ENCODE results near the gene HSPA1A. TPM values are rescaled to one million over a fixed set of nuclear protein-coding genes. Genes with fewer than 3 reads are reported as not detected.

HSPA1A gene
- total and polyA plus RNA-seq, 9 of the 15 experiments (the other 6 are each of a cell fraction or from before 2014, with no cell fraction given) = 2.2 to 273 (median 107) TPM

DNA sequence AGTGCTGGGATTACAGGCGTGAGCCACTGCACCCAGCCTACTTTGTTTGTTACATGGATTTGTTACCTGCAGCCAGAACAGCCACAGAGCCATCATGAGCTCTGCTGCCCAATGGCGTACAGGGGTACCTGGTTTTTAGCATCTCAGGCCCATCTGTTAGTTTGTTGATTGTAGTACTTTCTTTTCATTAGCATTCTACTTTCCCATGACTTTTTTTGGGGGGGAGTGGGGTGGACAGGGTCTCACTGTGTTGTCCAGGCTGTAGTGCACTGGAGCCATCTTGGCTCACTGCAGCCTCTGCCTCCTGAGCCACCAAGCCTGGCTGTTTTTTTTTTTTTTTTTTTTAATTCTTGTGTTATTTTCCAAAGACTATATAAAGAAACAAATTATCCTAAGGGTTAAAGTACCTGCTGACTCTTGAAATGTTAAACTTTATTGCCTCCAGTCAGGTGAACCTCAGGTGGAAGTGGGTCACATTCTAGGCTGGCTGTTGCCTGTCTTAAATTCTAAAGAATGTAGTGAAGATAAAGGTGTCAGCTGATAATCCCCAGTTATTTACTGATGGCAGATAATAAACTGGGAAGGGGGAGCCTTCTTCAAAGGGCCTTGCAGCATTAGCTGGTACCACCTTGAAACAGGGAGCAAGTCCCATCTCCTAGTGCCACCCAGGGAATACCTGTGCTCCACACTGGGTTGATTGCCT lies 32.1 kb downstream of the HSPA1A start:
- Histone ChIP-seq H3K4me3 (no peak overlapping the region), H3K9ac (ENCODE audit: insufficient read depth in 1 of 2, low read depth in 2 of 2, low read length in 2 of 2) (no peak overlapping the region), H3K4me1 (replicated peaks in 1 of 2; ENCODE audit: control insufficient read depth in 2 of 2, insufficient read depth in 2 of 2, low read length in 2 of 2) (peaks cover 0 to 8% of the 10 kb centered on the region in 2 experiments; a peak in 2 of 5 replicates), H3K4me2 (ENCODE audit: insufficient read depth, low read length) (no peak overlapping the region), H3K27me3 (ENCODE audit: control insufficient read depth in 2 of 2, insufficient read depth in 2 of 2, low read length in 2 of 2) (no peaks in the 10 kb centered on the region), H3K9me3 (replicated peaks; ENCODE audit: control insufficient read depth, insufficient read depth, low read depth, low read length) (no peaks in the 10 kb centered on the region; the same call in 1 of the 2 replicates), H3K36me3 (ENCODE audit: control insufficient read depth, insufficient read depth, low read length) (no peaks in the 10 kb centered on the region), H3K27ac (ENCODE audit: extremely low read depth, low read depth, low read length) (no peak overlapping the region), H3K79me2 (ENCODE audit: control insufficient read depth, insufficient read depth, low read length) (no peaks in the 10 kb centered on the region), H4K20me1 (replicated peaks; ENCODE audit: control insufficient read depth, insufficient read depth, low read length) (no peaks in the 10 kb centered on the region), H2AFZ (ENCODE audit: low read depth, low read length) (no peak overlapping the region), H3K9me1 (ENCODE audit: control insufficient read depth, insufficient read depth, low read length) (no peaks in the 10 kb centered on the region)
- peak in 2 of 4 experiments; percentile 16 to 17 for DNase-seq (ENCODE audit: extremely low read depth in 1 of 4, low spot score in 3 of 4)
- WGBS (ENCODE audit: insufficient coverage, low coverage, missing lambda C conversion rate) = 36% methylated on average over 2 of the region's 2 CpGs
- intact Hi-C loops (cut with micrococcal nuclease) (no loop called here), in situ Hi-C loops (cut with MboI) (no loop called here)
- no TSS peak for BruUV-seq (replicated peaks)
- ChIA-PET POLR2A (interaction anchor here (0.6 to 15.7 kb wide), 9 partner anchors 11 to 1106 kb away, joined by 3 to 229 read pairs (median 6); partner anchors contain the start of genes CSNK2B, GPANK1 and NEU1), CTCF (ENCODE audit: low intra/inter-chr PET ratio) (interaction anchor here (0.7 kb wide), 1 partner anchor 167 kb away, joined by 3 read pairs; no protein-coding TSS in a partner anchor)
- ATAC-seq = no peak
- FAIRE-seq = no peak
- TF ChIP-seq SMARCE1 (IDR thresholded peaks at IDR 0.05) (peak; percentile 24; the same call in 1 of the 2 replicates), FOXA3 (CRISPR knock-in tag; conservative IDR thresholded peaks at IDR 0.05 in 1 of 2, IDR thresholded peaks at IDR 0.05 in 1 of 2) (peak in 1 of 2 experiments; percentile 80; a peak in 2 of 4 replicates), RUNX1 (IDR thresholded peaks at IDR 0.05; ENCODE audit: low read depth) (no peak), ZEB2 (IDR thresholded peaks at IDR 0.05) (0 out of 2 replicates have a peak, but pooled peaks have one; percentile 16), YY1 (IDR thresholded peaks at IDR 0.05; ENCODE audit: borderline replicate concordance in 1 of 3, control insufficient read depth in 1 of 3, extremely low read depth in 1 of 3, insufficient read depth in 3 of 3, insufficient read length in 1 of 3, insufficient replicate concordance in 2 of 3, low read depth in 1 of 3, low read length in 2 of 3) (peak in 2 of 3 experiments; percentile 22 to 69), NFIC (IDR thresholded peaks at IDR 0.05) (no peak), FOSL1 (tag; conservative IDR thresholded peaks at IDR 0.05) (peak; percentile 29; the same call in 1 of the 2 replicates), ZNF121 (CRISPR knock-in tag; conservative IDR thresholded peaks at IDR 0.05) (peak; percentile 94), SOX6 (IDR thresholded peaks at IDR 0.05) (0 out of 2 replicates have a peak, but pooled peaks have one; percentile 35)
- TF ChIP-seq, protein P1, sequence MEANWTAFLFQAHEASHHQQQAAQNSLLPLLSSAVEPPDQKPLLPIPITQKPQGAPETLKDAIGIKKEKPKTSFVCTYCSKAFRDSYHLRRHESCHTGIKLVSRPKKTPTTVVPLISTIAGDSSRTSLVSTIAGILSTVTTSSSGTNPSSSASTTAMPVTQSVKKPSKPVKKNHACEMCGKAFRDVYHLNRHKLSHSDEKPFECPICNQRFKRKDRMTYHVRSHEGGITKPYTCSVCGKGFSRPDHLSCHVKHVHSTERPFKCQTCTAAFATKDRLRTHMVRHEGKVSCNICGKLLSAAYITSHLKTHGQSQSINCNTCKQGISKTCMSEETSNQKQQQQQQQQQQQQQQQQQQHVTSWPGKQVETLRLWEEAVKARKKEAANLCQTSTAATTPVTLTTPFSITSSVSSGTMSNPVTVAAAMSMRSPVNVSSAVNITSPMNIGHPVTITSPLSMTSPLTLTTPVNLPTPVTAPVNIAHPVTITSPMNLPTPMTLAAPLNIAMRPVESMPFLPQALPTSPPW (CRISPR knock-in tag; IDR thresholded peaks at IDR 0.05) = peak; percentile 65
- TF ChIP-seq, protein P2, sequence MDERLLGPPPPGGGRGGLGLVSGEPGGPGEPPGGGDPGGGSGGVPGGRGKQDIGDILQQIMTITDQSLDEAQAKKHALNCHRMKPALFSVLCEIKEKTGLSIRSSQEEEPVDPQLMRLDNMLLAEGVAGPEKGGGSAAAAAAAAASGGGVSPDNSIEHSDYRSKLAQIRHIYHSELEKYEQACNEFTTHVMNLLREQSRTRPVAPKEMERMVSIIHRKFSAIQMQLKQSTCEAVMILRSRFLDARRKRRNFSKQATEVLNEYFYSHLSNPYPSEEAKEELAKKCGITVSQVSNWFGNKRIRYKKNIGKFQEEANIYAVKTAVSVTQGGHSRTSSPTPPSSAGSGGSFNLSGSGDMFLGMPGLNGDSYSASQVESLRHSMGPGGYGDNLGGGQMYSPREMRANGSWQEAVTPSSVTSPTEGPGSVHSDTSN (CRISPR knock-in tag; IDR thresholded peaks at IDR 0.05; ENCODE audit: low read depth) = no peak
- TF ChIP-seq, protein P2 (tag; conservative IDR thresholded peaks at IDR 0.05; ENCODE audit: low read depth) = 0 out of 2 replicates have a peak, but pooled peaks have one; percentile 25
- TF ChIP-seq, protein P3, sequence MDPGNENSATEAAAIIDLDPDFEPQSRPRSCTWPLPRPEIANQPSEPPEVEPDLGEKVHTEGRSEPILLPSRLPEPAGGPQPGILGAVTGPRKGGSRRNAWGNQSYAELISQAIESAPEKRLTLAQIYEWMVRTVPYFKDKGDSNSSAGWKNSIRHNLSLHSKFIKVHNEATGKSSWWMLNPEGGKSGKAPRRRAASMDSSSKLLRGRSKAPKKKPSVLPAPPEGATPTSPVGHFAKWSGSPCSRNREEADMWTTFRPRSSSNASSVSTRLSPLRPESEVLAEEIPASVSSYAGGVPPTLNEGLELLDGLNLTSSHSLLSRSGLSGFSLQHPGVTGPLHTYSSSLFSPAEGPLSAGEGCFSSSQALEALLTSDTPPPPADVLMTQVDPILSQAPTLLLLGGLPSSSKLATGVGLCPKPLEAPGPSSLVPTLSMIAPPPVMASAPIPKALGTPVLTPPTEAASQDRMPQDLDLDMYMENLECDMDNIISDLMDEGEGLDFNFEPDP (CRISPR knock-in tag; IDR thresholded peaks at IDR 0.05) = no peak
